Activated T-helper 1 cell treated with anti-CD3 and anti-CD28 coated beads, Interleukin-12 subunit alpha, Interleukin-12 subunit beta, Interleukin-2, Interleukin-4 antibody, amounts not matched to agents 30 ng/mL and 10 ng/mL and 1 ng/mL, durations not matched to agents 14 hours and 24 hours and 36 hours (primary cell): Measurements from ENCODE around the gene ICA1. TPM values are rescaled to one million over a fixed set of nuclear protein-coding genes. Genes with fewer than 3 reads are reported as not detected.

Source experiments
- DNase-seq: peaks from one replicate; pipeline ENCODE4 v3.0.0; 2021; ENCODE audit warnings: low spot score
- H3K27ac Mint-ChIP-seq: one replicate; pipeline ENCODE4 v1.8.0; 2021; ENCODE audit warnings: mild to moderate bottlenecking, mixed read lengths
- H3K27me3 Mint-ChIP-seq: one replicate; pipeline ENCODE4 v1.8.0; 2022; ENCODE audit warnings: mild to moderate bottlenecking, moderate library complexity, mixed read lengths; ENCODE audit not compliant: insufficient read depth
- H3K36me3 Mint-ChIP-seq: one replicate; pipeline ENCODE4 v1.8.0; 2021; ENCODE audit warnings: low read depth, mixed read lengths
- H3K4me1 Mint-ChIP-seq: one replicate; pipeline ENCODE4 v1.8.0; 2021; ENCODE audit warnings: low read depth, mixed read lengths
- H3K4me3 Mint-ChIP-seq: one replicate; pipeline ENCODE4 v1.8.0; 2021; ENCODE audit warnings: mild to moderate bottlenecking, moderate library complexity, mixed read lengths
- H3K9me3 Mint-ChIP-seq: one replicate; pipeline ENCODE4 v1.8.0; 2021; ENCODE audit warnings: mixed read lengths
- intact Hi-C: fragments of 100-400 bp; cut with micrococcal nuclease; formaldehyde crosslinking; loops from one replicate; pipeline ENCODE4 v1.15.1; 2024
- total RNA-seq: library from RNA; stranded (reverse); gene quantifications from 2 replicates; pipeline ENCODE4 v1.2.3, GENCODE V29; 2022

Gene ICA1
- total RNA-seq, 1 donor from 2014 or later, result 1.9 TPM

DNA sequence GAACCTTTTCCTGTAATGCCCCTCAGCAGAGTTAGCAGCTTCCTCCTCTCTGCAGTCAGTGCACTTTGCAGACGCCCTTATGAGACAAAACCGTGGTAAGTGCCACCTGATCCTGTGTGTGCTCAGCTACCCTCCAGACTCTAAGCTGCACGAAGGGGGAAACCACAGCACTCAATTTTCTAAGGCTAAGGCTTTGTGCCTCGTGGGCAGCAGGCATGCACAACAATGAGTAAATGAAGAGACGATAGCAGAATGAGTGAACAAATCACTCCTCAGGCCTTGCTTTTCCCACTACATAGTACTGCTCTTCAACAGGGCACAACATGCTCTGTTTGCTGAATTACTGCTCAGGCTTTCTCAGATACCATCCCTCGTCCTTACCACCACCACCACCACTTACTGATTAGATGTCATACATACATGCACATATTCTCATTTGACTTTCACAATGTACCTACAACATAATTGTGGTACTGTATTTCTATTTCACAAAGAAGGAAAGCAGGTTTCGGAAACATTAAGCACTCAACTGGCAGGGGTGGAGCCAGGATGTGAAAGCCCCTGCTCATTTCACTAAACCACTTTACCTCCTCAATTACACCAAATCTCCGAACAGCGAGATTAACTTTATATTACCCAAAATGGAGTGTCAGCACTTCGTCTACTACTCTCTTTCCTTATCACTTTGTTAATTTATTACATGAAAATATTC is 85.4 kb downstream of the ICA1 start:
- no peaks in the 10 kb centered on the region for H3K9me3 Mint-ChIP-seq
- H3K4me1 Mint-ChIP-seq, result peaks cover 53% of the 10 kb centered on the region
- peak overlapping the region; percentile 99 for H3K27ac Mint-ChIP-seq
- H3K27me3 Mint-ChIP-seq, result peaks cover 2% of the 10 kb centered on the region
- peak overlapping the region; percentile 76 for H3K4me3 Mint-ChIP-seq
- peaks cover 3% of the 10 kb centered on the region for H3K36me3 Mint-ChIP-seq
- intact Hi-C loops, result loop anchor here (1.0 to 2.0 kb wide), 9 partner anchors 24 to 536 kb away; partner anchors contain the start of genes GLCCI1 and UMAD1
- DNase-seq, result peak; percentile 60

DNA sequence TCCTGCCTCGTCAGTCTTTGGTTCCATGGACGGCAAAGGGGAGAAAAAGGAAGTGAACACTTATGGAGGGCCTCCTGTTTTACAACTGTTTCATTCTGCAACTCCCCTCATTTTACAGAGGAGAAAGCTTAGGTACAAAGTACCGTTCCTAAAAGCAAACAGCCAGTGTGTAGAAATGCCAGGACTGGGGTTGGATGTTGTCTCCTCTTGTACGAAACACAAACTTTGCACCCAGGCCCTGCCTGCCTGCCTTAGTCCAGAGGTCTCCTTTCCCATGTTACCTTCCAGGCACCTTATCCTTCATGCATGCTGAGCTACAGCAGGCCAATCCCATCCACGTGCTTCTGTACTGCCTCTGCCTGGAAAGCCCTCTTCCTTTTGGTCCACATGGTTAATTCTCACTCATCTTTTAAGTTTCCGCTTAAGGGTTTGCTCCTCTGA is 86.0 kb downstream of the ICA1 start:
- Mint-ChIP-seq H3K27me3 (peaks cover 2% of the 10 kb centered on the region), H3K36me3 (peaks cover 3% of the 10 kb centered on the region), H3K9me3 (no peaks in the 10 kb centered on the region), H3K27ac (peak overlapping the region; percentile 99), H3K4me1 (peaks cover 53% of the 10 kb centered on the region), H3K4me3 (peak overlapping the region; percentile 76)
- intact Hi-C loops, result loop anchor here (1.0 to 2.0 kb wide), 9 partner anchors 23 to 536 kb away; partner anchors contain the start of genes GLCCI1 and UMAD1
- DNase-seq, result no peak

DNA sequence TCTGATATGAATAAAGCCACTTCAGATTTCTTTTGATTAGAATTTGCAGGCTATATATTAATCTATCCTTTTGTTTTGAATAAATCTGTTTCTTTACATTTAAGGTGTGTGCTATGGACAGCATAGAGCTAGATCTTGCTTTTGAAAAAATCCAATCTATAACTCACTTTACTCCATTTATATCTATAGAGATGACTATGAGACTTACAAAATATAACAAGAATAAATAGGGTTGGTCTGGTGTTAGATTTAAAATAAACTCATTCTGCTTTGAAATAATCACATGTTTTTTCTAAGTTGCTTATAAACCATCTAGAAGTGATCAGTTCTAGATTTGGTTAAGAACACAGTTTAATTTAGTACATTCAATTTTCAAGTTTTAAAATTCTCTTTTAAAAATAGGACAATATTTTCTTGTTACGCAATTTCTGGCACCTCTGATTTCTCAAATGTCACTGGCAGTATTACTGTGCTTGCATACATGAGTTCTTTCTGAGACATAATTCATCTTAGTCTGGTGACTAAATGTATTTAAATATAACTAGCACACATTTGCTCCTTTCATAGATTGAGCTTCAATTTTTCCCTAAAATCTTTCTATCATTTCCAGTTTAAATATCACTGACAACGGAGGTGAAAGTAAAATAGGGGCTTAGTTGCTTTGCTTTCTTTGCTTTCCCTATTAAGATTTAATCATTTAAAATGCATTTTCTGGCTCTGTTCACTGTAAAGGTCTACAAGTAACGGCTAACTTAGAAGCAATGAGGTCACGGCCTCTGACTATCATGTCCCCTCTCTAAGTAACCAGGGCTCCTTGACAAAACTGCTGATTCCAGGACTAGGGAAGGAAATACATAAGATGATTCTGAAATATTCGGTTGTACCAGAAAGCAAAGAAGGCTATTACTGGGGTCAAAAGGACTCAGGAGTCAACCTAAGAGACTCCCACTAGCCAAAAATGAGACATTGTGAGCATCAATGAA is 89.3 kb downstream of the ICA1 start:
- H3K4me1 Mint-ChIP-seq, result peaks cover 40% of the 10 kb centered on the region
- H3K9me3 Mint-ChIP-seq, result no peaks in the 10 kb centered on the region
- no peak overlapping the region for H3K4me3 Mint-ChIP-seq
- no peaks in the 10 kb centered on the region for H3K36me3 Mint-ChIP-seq
- no peak overlapping the region for H3K27ac Mint-ChIP-seq
- intact Hi-C loops, result no loop called here
- peaks cover 18% of the 10 kb centered on the region for H3K27me3 Mint-ChIP-seq
- DNase-seq, result no peak

DNA sequence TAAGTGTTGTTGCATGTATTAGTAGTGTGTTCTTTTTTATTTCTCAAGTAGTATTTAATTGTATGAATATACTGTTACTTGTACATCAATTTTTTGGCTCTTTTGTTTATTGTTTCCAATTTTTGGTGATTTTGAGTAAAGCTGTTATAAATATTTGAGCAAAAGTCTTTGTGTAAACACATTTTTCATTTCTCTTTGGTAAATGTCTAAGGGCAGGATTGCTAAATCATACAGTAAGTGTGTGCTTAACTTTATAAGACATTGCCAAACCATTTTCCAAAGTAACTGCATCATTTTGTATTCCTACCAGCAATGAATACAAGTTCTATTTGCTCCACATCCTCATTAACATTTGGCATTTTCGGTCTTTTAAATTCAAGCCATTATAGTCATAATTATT is 92.8 kb downstream of the ICA1 start:
- H3K27ac Mint-ChIP-seq, result no peak overlapping the region
- peaks cover 19% of the 10 kb centered on the region for H3K27me3 Mint-ChIP-seq
- intact Hi-C loops, result no loop called here
- H3K9me3 Mint-ChIP-seq, result no peaks in the 10 kb centered on the region
- no peaks in the 10 kb centered on the region for H3K36me3 Mint-ChIP-seq
- peaks cover 6% of the 10 kb centered on the region for H3K4me1 Mint-ChIP-seq
- DNase-seq, result no peak
- H3K4me3 Mint-ChIP-seq, result no peak overlapping the region

DNA sequence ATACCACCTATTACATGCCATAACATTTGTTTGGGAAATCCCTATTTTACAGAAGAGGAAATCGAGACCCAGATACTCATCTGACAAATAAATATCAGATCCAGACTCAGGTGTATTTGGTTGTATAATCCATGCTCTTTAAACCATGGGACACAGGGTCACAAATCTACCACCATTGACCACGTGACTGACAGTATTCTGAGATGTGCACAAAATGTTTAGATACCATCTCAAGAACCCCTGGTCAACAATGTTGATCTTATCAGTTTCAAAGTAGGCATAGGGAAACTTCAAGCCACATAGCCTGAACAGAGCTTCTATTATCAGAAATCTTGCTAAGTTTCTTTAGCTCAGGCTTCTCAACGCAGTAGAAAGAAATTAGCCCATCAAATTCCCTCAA is 93.6 kb downstream of the ICA1 start:
- Mint-ChIP-seq H3K4me3 (no peak overlapping the region), H3K9me3 (no peaks in the 10 kb centered on the region), H3K27ac (no peak overlapping the region), H3K36me3 (no peaks in the 10 kb centered on the region), H3K4me1 (no peaks in the 10 kb centered on the region), H3K27me3 (peaks cover 19% of the 10 kb centered on the region)
- intact Hi-C loops, result no loop called here
- DNase-seq, result no peak

DNA sequence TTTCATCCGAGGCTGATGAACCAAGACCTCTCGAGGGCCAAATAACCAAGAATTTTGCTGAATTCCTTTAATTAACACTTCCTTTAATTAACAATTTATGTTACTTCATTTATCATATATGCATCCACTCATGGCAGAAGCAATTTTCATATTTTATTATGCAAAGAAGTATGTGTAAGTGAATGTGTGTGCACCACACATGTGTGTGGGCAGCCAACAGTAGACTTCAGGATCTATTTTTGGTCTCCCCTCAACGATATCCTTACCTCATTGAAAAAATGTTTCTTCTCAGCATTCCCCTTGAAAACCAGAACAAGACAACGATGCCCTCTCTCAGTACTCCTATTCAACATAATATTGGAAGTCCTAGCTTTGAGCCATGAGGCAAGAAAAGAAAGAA is 96.8 kb downstream of the ICA1 start:
- Mint-ChIP-seq H3K27ac (no peak overlapping the region), H3K36me3 (no peaks in the 10 kb centered on the region), H3K27me3 (peaks cover 17% of the 10 kb centered on the region), H3K4me3 (no peak overlapping the region), H3K4me1 (no peaks in the 10 kb centered on the region), H3K9me3 (no peaks in the 10 kb centered on the region)
- no peak for DNase-seq
- intact Hi-C loops, result no loop called here

DNA sequence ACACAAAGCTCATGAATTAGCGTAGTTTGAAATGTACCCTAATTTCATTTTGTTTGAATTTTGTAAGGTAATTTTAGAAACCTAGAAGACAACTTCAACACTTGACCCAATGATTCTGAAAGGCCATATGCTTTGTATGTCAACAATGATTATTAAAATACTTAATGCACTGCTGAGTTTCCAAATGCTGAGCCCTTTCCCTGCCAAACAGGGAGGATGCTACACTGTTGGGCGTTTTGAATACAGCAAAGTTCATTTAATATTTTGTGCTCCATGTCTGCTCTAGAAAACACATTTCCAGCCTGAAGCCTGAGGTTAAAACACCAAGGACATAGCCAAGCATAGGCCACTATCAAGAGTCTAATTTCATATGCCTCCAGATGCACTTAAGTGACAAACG is 99.8 kb downstream of the ICA1 start:
- Mint-ChIP-seq H3K27me3 (peaks cover 2% of the 10 kb centered on the region), H3K9me3 (no peaks in the 10 kb centered on the region), H3K27ac (no peak overlapping the region), H3K36me3 (no peaks in the 10 kb centered on the region), H3K4me3 (no peak overlapping the region), H3K4me1 (no peaks in the 10 kb centered on the region)
- DNase-seq, result no peak
- intact Hi-C loops, result no loop called here

DNA sequence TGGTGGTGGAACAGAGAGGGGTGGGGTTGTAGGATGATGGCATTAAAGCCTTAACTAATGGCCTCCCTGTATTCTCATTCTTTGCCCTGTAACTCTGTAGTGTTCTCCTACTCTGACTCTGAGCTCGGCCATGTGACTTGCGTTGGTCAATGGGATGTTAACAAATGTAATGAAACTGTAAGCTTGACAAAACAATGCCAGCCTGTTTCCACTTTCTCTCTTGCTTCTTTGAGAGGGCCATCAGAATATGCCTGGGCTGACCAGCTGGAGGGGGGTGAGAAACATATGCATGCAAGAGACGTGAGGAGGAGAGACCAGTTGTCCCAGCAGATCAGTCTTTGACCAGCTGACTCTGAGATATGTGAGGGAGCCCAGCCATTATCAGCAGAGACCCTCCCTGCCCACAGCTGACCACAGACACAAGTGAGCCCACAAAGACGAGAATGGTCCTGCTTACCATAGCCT is 100.6 kb downstream of the ICA1 start:
- no peaks in the 10 kb centered on the region for H3K36me3 Mint-ChIP-seq
- H3K4me1 Mint-ChIP-seq, result no peaks in the 10 kb centered on the region
- no peak for DNase-seq
- H3K27me3 Mint-ChIP-seq, result peaks cover 2% of the 10 kb centered on the region
- no peak overlapping the region for H3K27ac Mint-ChIP-seq
- intact Hi-C loops, result no loop called here
- no peak overlapping the region for H3K4me3 Mint-ChIP-seq
- no peaks in the 10 kb centered on the region for H3K9me3 Mint-ChIP-seq

DNA sequence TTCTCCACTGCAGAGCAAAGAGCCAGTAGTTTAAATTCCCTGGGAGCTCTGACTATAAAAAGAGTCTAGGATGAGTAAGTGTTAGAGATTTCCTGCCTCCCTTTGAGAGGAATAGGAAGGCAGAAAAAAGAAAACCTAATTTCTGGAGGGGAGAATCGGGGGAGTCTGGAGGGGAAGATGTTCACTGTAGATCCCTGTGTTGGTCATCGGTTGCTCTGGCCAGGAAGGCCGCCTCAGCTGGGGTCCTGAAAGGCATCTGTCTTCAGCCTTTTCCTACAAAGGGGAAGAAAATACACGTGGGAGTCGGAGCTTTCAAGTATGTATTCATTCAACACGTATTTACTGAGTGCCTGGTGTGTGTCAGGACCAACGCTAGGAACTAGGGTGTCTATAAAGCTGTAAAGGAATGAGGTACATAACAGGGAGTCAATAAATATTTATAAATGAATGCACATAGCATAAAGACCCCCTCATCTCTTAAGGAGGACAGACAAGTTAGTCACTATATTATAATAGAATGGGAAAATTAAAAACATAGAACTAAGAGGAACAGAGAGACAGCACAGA is 101.1 kb downstream of the ICA1 start:
- H3K27me3 Mint-ChIP-seq, result peaks cover 2% of the 10 kb centered on the region
- H3K27ac Mint-ChIP-seq, result no peak overlapping the region
- no peaks in the 10 kb centered on the region for H3K4me1 Mint-ChIP-seq
- no peaks in the 10 kb centered on the region for H3K36me3 Mint-ChIP-seq
- H3K9me3 Mint-ChIP-seq, result no peaks in the 10 kb centered on the region
- intact Hi-C loops, result no loop called here
- no peak overlapping the region for H3K4me3 Mint-ChIP-seq
- DNase-seq, result no peak

DNA sequence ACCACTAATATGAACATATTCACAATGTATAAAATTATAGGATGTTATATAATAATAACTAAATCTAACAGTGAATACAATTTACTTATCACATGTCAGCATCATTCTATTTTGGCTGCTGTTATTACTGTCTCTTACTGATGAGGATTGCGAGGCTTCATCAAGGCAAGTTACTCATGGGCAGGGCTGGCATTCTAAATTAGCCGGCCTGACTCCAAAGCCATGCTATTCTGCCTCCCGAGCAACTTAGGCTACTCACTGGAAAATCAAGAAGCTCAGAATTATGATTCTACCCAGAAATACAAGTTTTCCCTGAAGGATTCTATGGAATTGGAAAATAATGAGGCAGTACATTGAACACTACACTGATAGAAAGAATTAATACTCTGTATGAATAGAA is 101.7 kb downstream of the ICA1 start:
- Mint-ChIP-seq H3K27ac (no peak overlapping the region), H3K27me3 (peaks cover 2% of the 10 kb centered on the region), H3K36me3 (no peaks in the 10 kb centered on the region), H3K4me1 (no peaks in the 10 kb centered on the region), H3K4me3 (no peak overlapping the region), H3K9me3 (no peaks in the 10 kb centered on the region)
- no peak for DNase-seq
- intact Hi-C loops, result no loop called here

DNA sequence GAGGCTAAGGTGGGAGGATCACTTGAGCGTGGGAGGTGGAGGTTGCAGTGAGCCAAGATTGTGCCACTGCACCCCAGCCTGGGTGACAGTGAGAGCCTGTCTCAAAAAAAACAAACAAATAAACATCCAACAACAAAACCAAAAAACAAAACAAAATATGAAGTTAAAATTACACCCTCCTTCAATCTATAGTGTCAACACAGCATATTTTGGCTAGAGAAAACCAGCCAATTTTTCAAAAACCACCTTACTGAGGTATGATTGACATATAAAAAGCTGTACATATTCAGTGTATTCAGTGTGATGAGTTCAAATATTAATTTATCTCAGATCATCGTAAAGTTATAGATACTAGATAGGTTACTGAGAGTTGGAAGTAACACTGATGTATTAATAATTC is 102.4 kb downstream of the ICA1 start:
- H3K9me3 Mint-ChIP-seq, result no peaks in the 10 kb centered on the region
- H3K4me3 Mint-ChIP-seq, result no peak overlapping the region
- H3K27me3 Mint-ChIP-seq, result peaks cover 2% of the 10 kb centered on the region
- DNase-seq, result no peak
- no peaks in the 10 kb centered on the region for H3K4me1 Mint-ChIP-seq
- intact Hi-C loops, result no loop called here
- H3K36me3 Mint-ChIP-seq, result no peaks in the 10 kb centered on the region
- H3K27ac Mint-ChIP-seq, result no peak overlapping the region

DNA sequence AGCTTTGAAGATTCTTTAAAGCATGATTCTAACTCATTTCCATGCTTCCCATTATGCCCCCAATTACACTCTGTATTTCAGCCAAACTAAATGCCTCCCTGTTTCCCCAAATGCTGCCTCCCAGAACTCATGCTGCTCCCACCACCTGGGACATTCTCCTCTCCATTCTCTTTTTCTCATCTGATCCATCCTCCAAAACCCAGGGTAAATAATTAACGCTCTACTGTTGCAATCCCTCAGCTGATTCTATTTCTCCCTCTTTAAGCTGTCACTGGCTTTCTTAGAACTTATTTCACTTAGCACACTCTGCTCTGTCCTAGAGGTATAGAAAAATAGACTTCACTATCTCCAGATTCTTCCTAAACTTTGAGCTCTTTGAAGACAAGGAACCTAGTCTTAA is 104.7 kb downstream of the ICA1 start:
- Mint-ChIP-seq H3K27ac (no peak overlapping the region), H3K27me3 (peaks cover 2% of the 10 kb centered on the region), H3K9me3 (peaks cover 9% of the 10 kb centered on the region), H3K36me3 (peaks cover 4% of the 10 kb centered on the region), H3K4me3 (no peak overlapping the region), H3K4me1 (peaks cover 5% of the 10 kb centered on the region)
- DNase-seq, result no peak
- intact Hi-C loops, result no loop called here

DNA sequence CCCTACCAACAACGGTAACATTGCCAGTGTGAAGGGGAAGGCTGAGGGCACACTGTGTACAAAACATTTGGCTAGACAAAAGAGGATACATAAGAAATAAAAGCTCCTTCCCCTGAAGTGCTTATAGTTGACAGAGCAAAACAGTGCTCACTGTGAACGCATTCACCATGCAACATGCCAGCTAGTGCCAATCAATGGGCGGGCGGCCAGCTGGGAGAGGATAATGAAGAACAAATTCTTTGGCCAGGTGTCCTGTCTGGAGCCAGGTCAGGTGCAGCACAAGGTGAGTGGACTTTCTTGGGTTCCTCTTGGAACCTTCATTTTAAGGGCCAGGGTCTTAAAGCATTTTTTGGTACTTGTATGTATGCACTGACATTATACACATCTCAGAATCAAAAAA is 106.1 kb downstream of the ICA1 start:
- Mint-ChIP-seq H3K9me3 (peaks cover 16% of the 10 kb centered on the region), H3K27me3 (no peaks in the 10 kb centered on the region), H3K36me3 (peaks cover 4% of the 10 kb centered on the region), H3K4me1 (peaks cover 5% of the 10 kb centered on the region), H3K27ac (no peak overlapping the region), H3K4me3 (no peak overlapping the region)
- intact Hi-C loops, result no loop called here
- DNase-seq, result no peak
